SK-N-SH (cell line): ENCODE data around the gene UBE2U.

Source experiments
- RCOR1 ChIP-seq: fragments of 150-350 bp; IDR thresholded peaks from 2 replicates; pipeline ENCODE4 v1.6.1; 2017; ENCODE audit warnings: antibody characterized with exemption, low read length
- TF ChIP-seq, protein P1 (sequence below): fragments of 200-600 bp; sonication (generic); IDR thresholded peaks from 2 replicates; pipeline ENCODE4 v1.6.1; 2017; ENCODE audit warnings: antibody characterized with exemption, mild to moderate bottlenecking, moderate library complexity

- TF ChIP-seq RCOR1: no peak
- TF ChIP-seq, protein P1, sequence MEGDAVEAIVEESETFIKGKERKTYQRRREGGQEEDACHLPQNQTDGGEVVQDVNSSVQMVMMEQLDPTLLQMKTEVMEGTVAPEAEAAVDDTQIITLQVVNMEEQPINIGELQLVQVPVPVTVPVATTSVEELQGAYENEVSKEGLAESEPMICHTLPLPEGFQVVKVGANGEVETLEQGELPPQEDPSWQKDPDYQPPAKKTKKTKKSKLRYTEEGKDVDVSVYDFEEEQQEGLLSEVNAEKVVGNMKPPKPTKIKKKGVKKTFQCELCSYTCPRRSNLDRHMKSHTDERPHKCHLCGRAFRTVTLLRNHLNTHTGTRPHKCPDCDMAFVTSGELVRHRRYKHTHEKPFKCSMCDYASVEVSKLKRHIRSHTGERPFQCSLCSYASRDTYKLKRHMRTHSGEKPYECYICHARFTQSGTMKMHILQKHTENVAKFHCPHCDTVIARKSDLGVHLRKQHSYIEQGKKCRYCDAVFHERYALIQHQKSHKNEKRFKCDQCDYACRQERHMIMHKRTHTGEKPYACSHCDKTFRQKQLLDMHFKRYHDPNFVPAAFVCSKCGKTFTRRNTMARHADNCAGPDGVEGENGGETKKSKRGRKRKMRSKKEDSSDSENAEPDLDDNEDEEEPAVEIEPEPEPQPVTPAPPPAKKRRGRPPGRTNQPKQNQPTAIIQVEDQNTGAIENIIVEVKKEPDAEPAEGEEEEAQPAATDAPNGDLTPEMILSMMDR: no peak
These were observed 48.5 kb downstream of the UBE2U start for GRCh38 chr1:64251971-64252370.
